GM12878 (cell line): ENCODE measurements around the gene ARHGAP32. TPM values are rescaled to one million over a fixed set of nuclear protein-coding genes. Genes with fewer than 3 reads are reported as not detected.

Experiments used
- ATAC-seq: fragments of 200-7000 bp; cut with Tn5 transposase; 3 replicates; pipeline ENCODE4 v1.9.1; 2020; ENCODE audit warnings: mild to moderate bottlenecking, moderate library complexity
- BruUV-seq: library from RNA; stranded (reverse); fragments of 400-500 nt; replicated peaks from 2 replicates; lab custom pipeline; 2021; lab: Mats Ljungman, UMichigan
- CTCF ChIA-PET: fragments of 300-600 bp; sonication (Branson Sonifier 250); formaldehyde crosslinking; extraction: SDS; loops from one replicate; lab custom pipeline; 2021; ENCODE audit warnings: inconsistent platforms; lab: Yijun Ruan, JAX
- POLR2A ChIA-PET: fragments of 350-600 bp; formaldehyde crosslinking; extraction: SDS; loops from one replicate; lab custom pipeline; 2021; ENCODE audit warnings: inconsistent platforms; lab: Charles Lee
- RAD21 ChIA-PET: fragments of 300-600 bp; sonication (Branson Sonifier 250); formaldehyde crosslinking; loops from one replicate; lab custom pipeline; 2023; ENCODE audit warnings: antibody characterized with exemption; ENCODE audit not compliant: unreplicated experiment; lab: Charles Lee
- SMC1A ChIA-PET: fragments of 300-600 bp; sonication (Branson Sonifier 250); formaldehyde crosslinking; loops from one replicate; lab custom pipeline; 2023; ENCODE audit not compliant: unreplicated experiment, uncharacterized antibody; lab: Charles Lee
- DNase-seq: peaks from one replicate; pipeline ENCODE4 v3.0.0-alpha.2; 2011; ENCODE audit warnings: low read depth, low spot score
- FAIRE-seq: peaks from 3 replicates; lab custom pipeline; 2011; peaks lifted over from hg19 to GRCh38; lab: Jason Lieb, UNC
- H2AFZ ChIP-seq: 2 replicates; pipeline ENCODE4 v1.6.0; 2011; ENCODE audit warnings: low read depth, low read length, control low read depth; ENCODE audit not compliant: control insufficient read depth
- H3K27ac ChIP-seq: 2 replicates; pipeline ENCODE4 v1.5.1; 2011; ENCODE audit warnings: control low read depth; ENCODE audit not compliant: control insufficient read depth, insufficient read depth
- H3K27me3 ChIP-seq, 2 experiments: replicated peaks in 1 of 2; 2 replicates each; pipeline versions ENCODE4 v1.6.0 to v1.6.1; 2011; ENCODE audit warnings: low read length in 1 of 2; ENCODE audit not compliant: control insufficient read depth in 2 of 2, insufficient read depth in 2 of 2
- H3K36me3 ChIP-seq, 2 experiments: 2 replicates each; pipeline ENCODE4 v1.5.1; 2011; ENCODE audit warnings: low read length in 1 of 2; ENCODE audit not compliant: control insufficient read depth in 2 of 2, insufficient read depth in 2 of 2
- H3K4me1 ChIP-seq: 2 replicates; pipeline ENCODE4 v1.6.1; 2011; ENCODE audit warnings: mild to moderate bottlenecking, low read length, moderate library complexity, mixed read lengths; ENCODE audit not compliant: control insufficient read depth, insufficient read depth
- H3K4me2 ChIP-seq: 2 replicates; pipeline ENCODE4 v1.6.0; 2011; ENCODE audit warnings: control low read depth; ENCODE audit not compliant: control insufficient read depth, insufficient read depth
- H3K4me3 ChIP-seq: fragments of 200-600 bp; sonication (generic); 2 replicates; pipeline ENCODE4 v1.5.1; 2016
- H3K79me2 ChIP-seq: 2 replicates; pipeline ENCODE4 v1.6.0; 2011; ENCODE audit warnings: low read length; ENCODE audit not compliant: control insufficient read depth, insufficient read depth
- H3K9ac ChIP-seq: 2 replicates; pipeline ENCODE4 v1.8.0; 2011; ENCODE audit warnings: low read length, control low read depth, mixed read lengths; ENCODE audit not compliant: control insufficient read depth, insufficient read depth
- H3K9me3 ChIP-seq: replicated peaks from 3 replicates; pipeline ENCODE4 v1.5.1; 2011; ENCODE audit warnings: mild to moderate bottlenecking, low read length; ENCODE audit not compliant: control insufficient read depth, insufficient read depth
- H4K20me1 ChIP-seq: 2 replicates; pipeline ENCODE4 v1.6.0; 2011; ENCODE audit not compliant: control insufficient read depth, insufficient read depth
- ASH2L ChIP-seq: fragments of 300-600, 200-600 bp; sonication (generic); IDR thresholded peaks from 2 replicates; pipeline ENCODE4 v1.6.1; 2017; ENCODE audit warnings: low read depth, mild to moderate bottlenecking, borderline replicate concordance
- EGR1 ChIP-seq, 2 experiments: IDR thresholded peaks; 1 replicate in 1 of 2; 2 replicates in 1 of 2; pipeline ENCODE4 v1.6.1; 2011 to 2012; ENCODE audit warnings: low read depth in 2 of 2, low read length in 2 of 2, borderline replicate concordance in 1 of 2, mild to moderate bottlenecking in 1 of 2, moderate library complexity in 1 of 2
- ESRRA ChIP-seq: IDR thresholded peaks from 2 replicates; pipeline ENCODE4 v1.6.1; 2012; ENCODE audit warnings: mild to moderate bottlenecking, low read length, improper control_type of control experiment
- PAX5 ChIP-seq: IDR thresholded peaks from 2 replicates; pipeline ENCODE4 v1.6.1; 2011; ENCODE audit warnings: low read depth, low read length, borderline replicate concordance
- RCOR1 ChIP-seq: conservative IDR thresholded peaks from 2 replicates; pipeline ENCODE4 v1.6.1; 2012; ENCODE audit warnings: low read depth, low read length, improper control_type of control experiment
- SMAD5 ChIP-seq: IDR thresholded peaks from 2 replicates; pipeline ENCODE4 v1.6.1; 2016; ENCODE audit warnings: antibody characterized with exemption, low read depth
- SP1 ChIP-seq: IDR thresholded peaks from one replicate; pipeline ENCODE4 v1.6.1; 2011; ENCODE audit warnings: low read depth, low read length
- SUPT20H ChIP-seq: IDR thresholded peaks from 2 replicates; pipeline ENCODE4 v1.6.1; 2011; ENCODE audit warnings: low read depth, mild to moderate bottlenecking, low read length, moderate library complexity, borderline replicate concordance; ENCODE audit not compliant: control insufficient read depth
- WGBS: methylation state at CpG from one replicate; pipeline ENCODE4 v1.1.6; 2016; ENCODE audit warnings: low lambda C conversion rate; ENCODE audit not compliant: insufficient replicate concordance, insufficient coverage; ENCODE audit errors: missing lambda C conversion rate; 5-methylcytosine and 5-hydroxymethylcytosine counted together
- in situ Hi-C: fragments of 300-500 bp; cut with MboI; formaldehyde crosslinking; loops from 9 replicates; pipeline ENCODE4 v1.14.3; 2018; ENCODE audit warnings: mixed read lengths
- intact Hi-C: fragments of 100-400 bp; cut with micrococcal nuclease; formaldehyde crosslinking; loops from one replicate; pipeline ENCODE4 v1.14.2; 2022; ENCODE audit not compliant: unreplicated experiment
- polyA plus RNA-seq, 11 experiments: library from polyadenylated mRNA; depleted of rRNA in 4 of 11; unstranded in 6 of 11; stranded (reverse) in 5 of 11; fragments of >200 nt; fragmentation: Nextera tagmentation in 4 of 11; fragmentation: Illumina TruSeq in 1 of 11; extraction: Ambion mirVana in 4 of 11; extraction: Trizol in 1 of 11; gene quantifications; 1 replicate in 1 of 11; 2 replicates in 10 of 11; pipeline versions ENCODE4 v1.2.1 to v1.2.3, GENCODE V29; 2011 to 2016; ENCODE audit warnings: inconsistent platforms in 2 of 11, missing spikeins in 2 of 11, low read depth in 1 of 11
- total RNA-seq, 4 experiments: library from RNA; depleted of rRNA in 3 of 4; stranded (reverse); fragments of >200 nt in 3 of 4; fragmentation: Illumina TruSeq in 1 of 4; extraction: Trizol in 1 of 4; gene quantifications; 2 replicates each; pipeline versions ENCODE4 v1.2.1 to v1.2.3, GENCODE V29; 2013 to 2021
- TF ChIP-seq, protein P1 (sequence below): IDR thresholded peaks from 2 replicates; pipeline ENCODE4 v1.6.1; 2011; ENCODE audit warnings: borderline replicate concordance, low read depth, mild to moderate bottlenecking, moderate library complexity, low read length; ENCODE audit not compliant: insufficient read depth, poor library complexity, severe bottlenecking
- TF ChIP-seq, protein P2 (sequence below): fragments of 450-650 bp; IDR thresholded peaks from 2 replicates; pipeline ENCODE4 v1.6.1; 2017; ENCODE audit warnings: low read depth, mild to moderate bottlenecking, moderate library complexity
- TF ChIP-seq, protein P3 (sequence below): fragments of 450-650 bp; IDR thresholded peaks from 2 replicates; pipeline ENCODE4 v1.6.1; 2017; ENCODE audit warnings: mild to moderate bottlenecking, moderate library complexity
- TF ChIP-seq, protein P4 (sequence below): fragments of 450-650 bp; IDR thresholded peaks from 2 replicates; pipeline ENCODE4 v1.6.1; 2016; ENCODE audit warnings: mild to moderate bottlenecking

ARHGAP32 gene
- total and polyA plus RNA-seq, 10 of the 15 experiments (the other 5 are each of a cell fraction or from before 2014, with no cell fraction given) = under 0.01 to 0.46 (median 0.12) TPM; not detected in 1

DNA sequence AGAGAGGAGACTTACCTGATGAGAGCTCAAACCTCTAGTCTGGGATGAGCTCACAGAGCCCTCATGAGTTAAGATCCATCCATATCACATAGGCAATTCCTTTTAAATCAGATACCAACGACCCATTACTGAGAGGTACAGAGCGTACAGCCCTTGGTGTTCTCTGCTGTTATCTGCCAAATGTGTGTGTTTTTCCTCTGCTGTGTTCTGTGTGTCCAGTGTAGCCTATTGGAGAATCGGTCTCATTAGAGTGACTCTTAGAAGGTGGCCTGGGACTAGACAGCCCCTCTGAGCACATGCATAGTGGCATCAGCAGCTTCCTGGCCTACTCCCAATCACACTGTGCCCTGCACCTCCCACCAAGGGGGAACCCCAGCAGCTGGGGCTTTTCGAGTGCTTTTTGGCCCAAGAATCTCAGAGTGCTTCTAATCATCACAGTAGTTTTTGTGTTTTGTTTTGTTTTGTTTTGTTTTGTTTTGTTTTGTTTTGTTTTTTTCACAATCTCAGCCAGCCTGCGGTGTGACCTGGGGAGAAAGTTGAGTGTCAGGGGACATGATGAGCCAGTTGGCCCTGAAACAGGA is 274.9 kb downstream of the ARHGAP32 start:
- in situ Hi-C loops = no loop called here
- FAIRE-seq (no peak), DNase-seq (no peak), ATAC-seq (peak; percentile 72)
- H3K79me2 ChIP-seq = no peaks in the 10 kb centered on the region
- no peak overlapping the region for H3K4me2 ChIP-seq
- no peaks in the 10 kb centered on the region for H3K36me3 ChIP-seq
- peaks cover 0 to 3% of the 10 kb centered on the region in 2 experiments; a peak in 2 of 4 replicates for H3K27me3 ChIP-seq
- ChIA-PET POLR2A (no interaction called here), CTCF (interaction anchor here (1.2 kb wide), 1 partner anchor 16 kb away, joined by 3 read pairs; no protein-coding TSS in a partner anchor), SMC1A (interaction anchor here (0.6 to 1.2 kb wide), 2 partner anchors 10 to 1946 kb away, joined by 3 to 4 read pairs; no protein-coding TSS in a partner anchor), RAD21 (interaction anchor here (1.0 kb wide), 1 partner anchor 12 kb away, joined by 3 read pairs; no protein-coding TSS in a partner anchor)
- no peaks in the 10 kb centered on the region for H3K9me3 ChIP-seq
- H2AFZ ChIP-seq = no peak overlapping the region; the same call in 1 of the 2 replicates
- 16% methylated on average over 5 of the region's 5 CpGs for WGBS
- no peak overlapping the region for H3K9ac ChIP-seq
- no peak overlapping the region for H3K4me3 ChIP-seq
- no TSS peak for BruUV-seq
- intact Hi-C loops = no loop called here
- H4K20me1 ChIP-seq = no peaks in the 10 kb centered on the region
- H3K4me1 ChIP-seq = no peaks in the 10 kb centered on the region
- H3K27ac ChIP-seq = no peak overlapping the region
- TF ChIP-seq ASH2L (no peak), SP1 (no peak), RCOR1 (no peak), SMAD5 (no peak), EGR1 (IDR thresholded peaks at IDR 0.05; ENCODE audit: borderline replicate concordance in 1 of 2, low read depth in 2 of 2, low read length in 2 of 2) (no peak), SUPT20H (no peak), PAX5 (no peak), ESRRA (no peak)
- TF ChIP-seq, protein P1, sequence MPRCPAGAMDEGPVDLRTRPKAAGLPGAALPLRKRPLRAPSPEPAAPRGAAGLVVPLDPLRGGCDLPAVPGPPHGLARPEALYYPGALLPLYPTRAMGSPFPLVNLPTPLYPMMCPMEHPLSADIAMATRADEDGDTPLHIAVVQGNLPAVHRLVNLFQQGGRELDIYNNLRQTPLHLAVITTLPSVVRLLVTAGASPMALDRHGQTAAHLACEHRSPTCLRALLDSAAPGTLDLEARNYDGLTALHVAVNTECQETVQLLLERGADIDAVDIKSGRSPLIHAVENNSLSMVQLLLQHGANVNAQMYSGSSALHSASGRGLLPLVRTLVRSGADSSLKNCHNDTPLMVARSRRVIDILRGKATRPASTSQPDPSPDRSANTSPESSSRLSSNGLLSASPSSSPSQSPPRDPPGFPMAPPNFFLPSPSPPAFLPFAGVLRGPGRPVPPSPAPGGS = no peak
- TF ChIP-seq, protein P2, sequence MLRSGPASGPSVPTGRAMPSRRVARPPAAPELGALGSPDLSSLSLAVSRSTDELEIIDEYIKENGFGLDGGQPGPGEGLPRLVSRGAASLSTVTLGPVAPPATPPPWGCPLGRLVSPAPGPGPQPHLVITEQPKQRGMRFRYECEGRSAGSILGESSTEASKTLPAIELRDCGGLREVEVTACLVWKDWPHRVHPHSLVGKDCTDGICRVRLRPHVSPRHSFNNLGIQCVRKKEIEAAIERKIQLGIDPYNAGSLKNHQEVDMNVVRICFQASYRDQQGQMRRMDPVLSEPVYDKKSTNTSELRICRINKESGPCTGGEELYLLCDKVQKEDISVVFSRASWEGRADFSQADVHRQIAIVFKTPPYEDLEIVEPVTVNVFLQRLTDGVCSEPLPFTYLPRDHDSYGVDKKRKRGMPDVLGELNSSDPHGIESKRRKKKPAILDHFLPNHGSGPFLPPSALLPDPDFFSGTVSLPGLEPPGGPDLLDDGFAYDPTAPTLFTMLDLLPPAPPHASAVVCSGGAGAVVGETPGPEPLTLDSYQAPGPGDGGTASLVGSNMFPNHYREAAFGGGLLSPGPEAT = no peak
- TF ChIP-seq, protein P3, sequence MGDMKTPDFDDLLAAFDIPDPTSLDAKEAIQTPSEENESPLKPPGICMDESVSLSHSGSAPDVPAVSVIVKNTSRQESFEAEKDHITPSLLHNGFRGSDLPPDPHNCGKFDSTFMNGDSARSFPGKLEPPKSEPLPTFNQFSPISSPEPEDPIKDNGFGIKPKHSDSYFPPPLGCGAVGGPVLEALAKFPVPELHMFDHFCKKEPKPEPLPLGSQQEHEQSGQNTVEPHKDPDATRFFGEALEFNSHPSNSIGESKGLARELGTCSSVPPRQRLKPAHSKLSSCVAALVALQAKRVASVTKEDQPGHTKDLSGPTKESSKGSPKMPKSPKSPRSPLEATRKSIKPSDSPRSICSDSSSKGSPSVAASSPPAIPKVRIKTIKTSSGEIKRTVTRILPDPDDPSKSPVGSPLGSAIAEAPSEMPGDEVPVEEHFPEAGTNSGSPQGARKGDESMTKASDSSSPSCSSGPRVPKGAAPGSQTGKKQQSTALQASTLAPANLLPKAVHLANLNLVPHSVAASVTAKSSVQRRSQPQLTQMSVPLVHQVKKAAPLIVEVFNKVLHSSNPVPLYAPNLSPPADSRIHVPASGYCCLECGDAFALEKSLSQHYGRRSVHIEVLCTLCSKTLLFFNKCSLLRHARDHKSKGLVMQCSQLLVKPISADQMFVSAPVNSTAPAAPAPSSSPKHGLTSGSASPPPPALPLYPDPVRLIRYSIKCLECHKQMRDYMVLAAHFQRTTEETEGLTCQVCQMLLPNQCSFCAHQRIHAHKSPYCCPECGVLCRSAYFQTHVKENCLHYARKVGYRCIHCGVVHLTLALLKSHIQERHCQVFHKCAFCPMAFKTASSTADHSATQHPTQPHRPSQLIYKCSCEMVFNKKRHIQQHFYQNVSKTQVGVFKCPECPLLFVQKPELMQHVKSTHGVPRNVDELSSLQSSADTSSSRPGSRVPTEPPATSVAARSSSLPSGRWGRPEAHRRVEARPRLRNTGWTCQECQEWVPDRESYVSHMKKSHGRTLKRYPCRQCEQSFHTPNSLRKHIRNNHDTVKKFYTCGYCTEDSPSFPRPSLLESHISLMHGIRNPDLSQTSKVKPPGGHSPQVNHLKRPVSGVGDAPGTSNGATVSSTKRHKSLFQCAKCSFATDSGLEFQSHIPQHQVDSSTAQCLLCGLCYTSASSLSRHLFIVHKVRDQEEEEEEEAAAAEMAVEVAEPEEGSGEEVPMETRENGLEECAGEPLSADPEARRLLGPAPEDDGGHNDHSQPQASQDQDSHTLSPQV = no peak
- TF ChIP-seq, protein P4, sequence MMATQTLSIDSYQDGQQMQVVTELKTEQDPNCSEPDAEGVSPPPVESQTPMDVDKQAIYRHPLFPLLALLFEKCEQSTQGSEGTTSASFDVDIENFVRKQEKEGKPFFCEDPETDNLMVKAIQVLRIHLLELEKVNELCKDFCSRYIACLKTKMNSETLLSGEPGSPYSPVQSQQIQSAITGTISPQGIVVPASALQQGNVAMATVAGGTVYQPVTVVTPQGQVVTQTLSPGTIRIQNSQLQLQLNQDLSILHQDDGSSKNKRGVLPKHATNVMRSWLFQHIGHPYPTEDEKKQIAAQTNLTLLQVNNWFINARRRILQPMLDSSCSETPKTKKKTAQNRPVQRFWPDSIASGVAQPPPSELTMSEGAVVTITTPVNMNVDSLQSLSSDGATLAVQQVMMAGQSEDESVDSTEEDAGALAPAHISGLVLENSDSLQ = no peak
